Thymus (tissue), 11 donors: ENCODE results near the gene MON1A. TPM values are rescaled to one million over a fixed set of nuclear protein-coding genes. Genes with fewer than 3 reads are reported as not detected.

Experiments used
- DNase-seq, 9 donors: peaks; one replicate each; pipeline ENCODE4 v3.0.0-alpha.2; 2013; ENCODE audit warnings: low spot score in 9 of 9, low read depth in 6 of 9, missing footprints in 1 of 9
- H3K27ac ChIP-seq, 2 donors: one replicate each; pipeline ENCODE4 v1.5.1; 2013; ENCODE audit warnings: control low read depth in 1 of 2, low read depth in 1 of 2, low read length in 1 of 2, mild to moderate bottlenecking in 1 of 2, moderate library complexity in 1 of 2
- H3K27me3 ChIP-seq, 2 donors: one replicate each; pipeline ENCODE4 v1.5.1; 2013; ENCODE audit warnings: low read length in 1 of 2; ENCODE audit not compliant: control insufficient read depth in 2 of 2, insufficient read depth in 1 of 2
- H3K36me3 ChIP-seq, 2 donors: one replicate each; pipeline ENCODE4 v1.5.1; 2013; ENCODE audit warnings: low read length in 1 of 2, mild to moderate bottlenecking in 1 of 2, moderate library complexity in 1 of 2; ENCODE audit not compliant: control insufficient read depth in 2 of 2, insufficient read depth in 2 of 2
- H3K4me1 ChIP-seq, 2 donors: one replicate each; pipeline ENCODE4 v1.5.1; 2013; ENCODE audit warnings: low read length in 2 of 2; ENCODE audit not compliant: control insufficient read depth in 2 of 2, insufficient read depth in 2 of 2
- H3K4me3 ChIP-seq, 2 donors: one replicate each; pipeline ENCODE4 v1.5.1; 2013; ENCODE audit warnings: low read length in 2 of 2, control low read depth in 1 of 2, mild to moderate bottlenecking in 1 of 2
- H3K9me3 ChIP-seq, 2 donors: one replicate each; pipeline ENCODE4 v1.5.1; 2013; ENCODE audit warnings: low read length in 1 of 2, mild to moderate bottlenecking in 1 of 2; ENCODE audit not compliant: control insufficient read depth in 2 of 2, insufficient read depth in 1 of 2
- WGBS: extraction: QIAGEN DNeasy Blood & Tissue Kit; methylation state at CpG from one replicate; pipeline ENCODE4 v1.1.7; 2013; 5-methylcytosine and 5-hydroxymethylcytosine counted together
- polyA plus RNA-seq: library from polyadenylated mRNA; stranded (reverse); fragments of 200-250 nt; gene quantifications from one replicate; pipeline ENCODE4 v1.2.3, GENCODE V29; 2013
- total RNA-seq: library from RNA; stranded (reverse); fragments of 120-200 nt; gene quantifications from one replicate; pipeline ENCODE4 v1.2.4, GENCODE V29; 2013
- donor health status: healthy.

Gene MON1A
- total and polyA plus RNA-seq, 2 donors = 5.9 to 6.9 TPM

GRCh38 chr3:49868862-49869466, 60.6 kb downstream of the MON1A start:
- no peak overlapping the region for H3K27ac ChIP-seq
- DNase-seq = no peak
- H3K27me3 ChIP-seq = peaks cover 22 to 83% of the 10 kb centered on the region in 2 donors
- no peaks in the 10 kb centered on the region for H3K36me3 ChIP-seq
- WGBS = 6% methylated on average over 23 of the region's 23 CpGs
- H3K4me1 ChIP-seq = peaks cover 10 to 16% of the 10 kb centered on the region in 2 donors
- H3K4me3 ChIP-seq = peak overlapping the region in 1 of 2 donors; percentile 45
- H3K9me3 ChIP-seq = no peaks in the 10 kb centered on the region

GRCh38 chr3:49867871-49868321, 61.7 kb downstream of the MON1A start:
- Histone ChIP-seq H3K27me3 (peaks cover 22 to 88% of the 10 kb centered on the region in 2 donors), H3K4me1 (peaks cover 10 to 16% of the 10 kb centered on the region in 2 donors), H3K27ac (no peak overlapping the region), H3K36me3 (no peaks in the 10 kb centered on the region), H3K9me3 (no peaks in the 10 kb centered on the region), H3K4me3 (no peak overlapping the region)
- DNase-seq = peak in 8 of 9 donors; percentile 18 to 67 (median 30)
- 27% methylated on average over 7 of the region's 7 CpGs for WGBS

- DNase-seq = no peak
- WGBS = 100% methylated on average over 1 of the region's 1 CpG
- H3K9me3 ChIP-seq = no peaks in the 10 kb centered on the region
- peaks cover 10 to 16% of the 10 kb centered on the region in 2 donors for H3K4me1 ChIP-seq
- no peak overlapping the region for H3K4me3 ChIP-seq
- H3K27me3 ChIP-seq = peaks cover 22 to 88% of the 10 kb centered on the region in 2 donors
- no peaks in the 10 kb centered on the region for H3K36me3 ChIP-seq
- no peak overlapping the region for H3K27ac ChIP-seq
These were observed 62.2 kb downstream of the MON1A start for GRCh38 chr3:49867400-49867799.

GRCh38 chr3:49865198-49865784, 64.3 kb downstream of the MON1A start:
- Histone ChIP-seq H3K4me1 (peaks cover 10 to 16% of the 10 kb centered on the region in 2 donors), H3K27me3 (peaks cover 20 to 72% of the 10 kb centered on the region in 2 donors), H3K36me3 (no peaks in the 10 kb centered on the region), H3K9me3 (no peaks in the 10 kb centered on the region), H3K27ac (no peak overlapping the region), H3K4me3 (no peak overlapping the region)
- no peak for DNase-seq
- WGBS = 76% methylated on average over 7 of the region's 7 CpGs

GRCh38 chr3:49864505-49864904, 65.1 kb downstream of the MON1A start:
- Histone ChIP-seq H3K36me3 (no peaks in the 10 kb centered on the region), H3K27ac (no peak overlapping the region), H3K4me3 (no peak overlapping the region), H3K4me1 (peaks cover 5 to 11% of the 10 kb centered on the region in 2 donors), H3K9me3 (no peaks in the 10 kb centered on the region), H3K27me3 (peaks cover 12 to 65% of the 10 kb centered on the region in 2 donors)
- no peak for DNase-seq
- WGBS = 75% methylated on average over 5 of the region's 5 CpGs

GRCh38 chr3:49859576-49860305, 69.9 kb downstream of the MON1A start:
- H3K27ac ChIP-seq = no peak overlapping the region
- no peaks in the 10 kb centered on the region for H3K36me3 ChIP-seq
- peaks cover 13 to 20% of the 10 kb centered on the region in 2 donors for H3K4me1 ChIP-seq
- WGBS = 94% methylated on average over 12 of the region's 12 CpGs
- DNase-seq = no peak
- H3K27me3 ChIP-seq = peaks cover 0 to 17% of the 10 kb centered on the region in 2 donors
- no peak overlapping the region for H3K4me3 ChIP-seq
- H3K9me3 ChIP-seq = no peaks in the 10 kb centered on the region

Other genes with a start within 250 kb of the MON1A start
- gene MST1, start 240.3 kb downstream of the MON1A start, total RNA-seq = 7.0 TPM
- 90.3 TPM for gene MST1, start 240.3 kb downstream of the MON1A start, polyA plus RNA-seq
- gene RNF123, start 240.3 kb downstream of the MON1A start, total RNA-seq = 12.3 TPM
- 23.7 TPM for gene RNF123, start 240.3 kb downstream of the MON1A start, polyA plus RNA-seq
- 0.19 TPM for gene AMIGO3, start 210.1 kb downstream of the MON1A start, total RNA-seq
- gene AMIGO3, start 210.1 kb downstream of the MON1A start, polyA plus RNA-seq = 2.0 TPM
- gene GMPPB, start 205.9 kb downstream of the MON1A start, total RNA-seq = 17.0 TPM
- 13.2 TPM for gene GMPPB, start 205.9 kb downstream of the MON1A start, polyA plus RNA-seq
- gene IP6K1, start 143.3 kb downstream of the MON1A start, total RNA-seq = 12.2 TPM
- gene IP6K1, start 143.3 kb downstream of the MON1A start, polyA plus RNA-seq = 17.2 TPM
- gene CDHR4, start 129.9 kb downstream of the MON1A start, total RNA-seq = not detected
- gene CDHR4, start 129.9 kb downstream of the MON1A start, polyA plus RNA-seq = 0.18 TPM
- gene INKA1, start 126.5 kb downstream of the MON1A start, total RNA-seq = 4.2 TPM
- 5.2 TPM for gene INKA1, start 126.5 kb downstream of the MON1A start, polyA plus RNA-seq
- 56.8 TPM for gene UBA7, start 115.9 kb downstream of the MON1A start, total RNA-seq
- 85.7 TPM for gene UBA7, start 115.9 kb downstream of the MON1A start, polyA plus RNA-seq
- gene TRAIP, start 73.2 kb downstream of the MON1A start, total RNA-seq = 8.2 TPM
- 2.4 TPM for gene TRAIP, start 73.2 kb downstream of the MON1A start, polyA plus RNA-seq
- 0.14 TPM for gene CAMKV, start 59.9 kb downstream of the MON1A start, total RNA-seq
- 0.23 TPM for gene CAMKV, start 59.9 kb downstream of the MON1A start, polyA plus RNA-seq
- 8.9 TPM for gene MST1R, start 25.9 kb downstream of the MON1A start, total RNA-seq
- 25.3 TPM for gene MST1R, start 25.9 kb downstream of the MON1A start, polyA plus RNA-seq
- 59.4 TPM for gene RBM6, start 10.3 kb upstream of the MON1A start, total RNA-seq
- gene RBM6, start 10.3 kb upstream of the MON1A start, polyA plus RNA-seq = 343 TPM
- 142 TPM for gene RBM5, start 159.1 kb upstream of the MON1A start, total RNA-seq
- gene RBM5, start 159.1 kb upstream of the MON1A start, polyA plus RNA-seq = 219 TPM
- 4.4 TPM for gene SEMA3F, start 225.5 kb upstream of the MON1A start, total RNA-seq
- gene SEMA3F, start 225.5 kb upstream of the MON1A start, polyA plus RNA-seq = 19.7 TPM